Measurements from ENCODE around the gene VDR.

GRCh38 chr12:47912556-47912955 is 7.8 kb upstream of the VDR start:
- TF ChIP-seq SUZ12 (IDR thresholded peaks at IDR 0.05; ENCODE audit: extremely low read depth, insufficient read depth, insufficient read length) (no peak), ZNF274 (IDR thresholded peaks at IDR 0.05; ENCODE audit: low read depth, low read length) (no peak)

Data from NT2/D1 (cell line).